Daoy (cell line): ENCODE data around the gene COBL. TPM values are rescaled to one million over a fixed set of nuclear protein-coding genes. Genes with fewer than 3 reads are reported as not detected.
A peak's percentile ranks its signal among the peaks of the same experiment; 100 is the strongest.

Source experiments
- DNase-seq: peaks from one replicate; pipeline ENCODE4 v3.0.0-alpha.2; 2015; ENCODE audit warnings: low read depth
- total RNA-seq: library from RNA; depleted of rRNA; stranded (reverse); fragments of >200 nt; shearing (Covaris generic); gene quantifications from 2 replicates; pipeline ENCODE4 v1.2.3, GENCODE V29; 2014

The COBL gene
- total RNA-seq, 1 experiment from 2014 or later = 4.6 TPM

GRCh38 chr7:51026341-51026740 lies 290.3 kb downstream of the COBL start:
- DNase-seq = no peak

- DNase-seq = no peak
These were observed 290.9 kb downstream of the COBL start for GRCh38 chr7:51025668-51026067.

- no peak for DNase-seq
These were observed 291.7 kb downstream of the COBL start for GRCh38 chr7:51024867-51025266.

- DNase-seq = no peak
These were observed 293.1 kb downstream of the COBL start for GRCh38 chr7:51023547-51023946.

- no peak for DNase-seq
These were observed 293.8 kb downstream of the COBL start for GRCh38 chr7:51022821-51023220.

GRCh38 chr7:51021906-51022570 lies 294.6 kb downstream of the COBL start:
- DNase-seq = no peak

- DNase-seq = no peak
These were observed 295.7 kb downstream of the COBL start for GRCh38 chr7:51020944-51021343.

GRCh38 chr7:51019891-51020870 lies 296.4 kb downstream of the COBL start:
- DNase-seq = no peak

GRCh38 chr7:51019191-51019844 lies 297.3 kb downstream of the COBL start:
- DNase-seq = peak; percentile 89

- no peak for DNase-seq
These were observed 298.8 kb downstream of the COBL start for GRCh38 chr7:51017576-51018535.

GRCh38 chr7:51016546-51016945 lies 300.1 kb downstream of the COBL start:
- DNase-seq = no peak

GRCh38 chr7:51015581-51015980 lies 301.0 kb downstream of the COBL start:
- no peak for DNase-seq

GRCh38 chr7:51014811-51015210 lies 301.8 kb downstream of the COBL start:
- no peak for DNase-seq

- DNase-seq = no peak
These were observed 302.6 kb downstream of the COBL start for GRCh38 chr7:51013861-51014511.

- DNase-seq = no peak
These were observed 303.3 kb downstream of the COBL start for GRCh38 chr7:51013218-51013786.

- no peak for DNase-seq
These were observed 303.9 kb downstream of the COBL start for GRCh38 chr7:51012569-51013217.

- DNase-seq = no peak
These were observed 304.8 kb downstream of the COBL start for GRCh38 chr7:51011710-51012350.

- no peak for DNase-seq
These were observed 306.1 kb downstream of the COBL start for GRCh38 chr7:51010534-51010933.
